Urothelium cell line (cell line): ENCODE results near the gene CCDC86.

ENCODE experiments used
- DNase-seq: peaks from one replicate; pipeline ENCODE4 v3.0.0; 2011; ENCODE audit warnings: low spot score, mixed read lengths
- FAIRE-seq: peaks from 2 replicates; lab custom pipeline; 2011; peaks lifted over from hg19 to GRCh38; lab: Jason Lieb, UNC

Gene CCDC86

GRCh38 chr11:60852117-60852981 lies 10.4 kb downstream of the CCDC86 start:
- no peak for FAIRE-seq
- DNase-seq, result no peak

GRCh38 chr11:60852982-60853950 lies 11.4 kb downstream of the CCDC86 start:
- no peak for DNase-seq
- FAIRE-seq, result no peak

- no peak for FAIRE-seq
- no peak for DNase-seq
Measured at GRCh38 chr11:60854140-60854846, 12.4 kb downstream of the CCDC86 start.

- DNase-seq (no peak), FAIRE-seq (no peak)
Measured at GRCh38 chr11:60854847-60855725, 13.2 kb downstream of the CCDC86 start.

GRCh38 chr11:60855726-60856633 lies 14.1 kb downstream of the CCDC86 start, which contains the start of gene PTGDR2:
Gene PTGDR2 (minus strand): TSS chr11:60855950. CDS start chr11:60853722, 2,228 bp downstream.
- FAIRE-seq, result no peak
- no peak for DNase-seq

- DNase-seq (no peak), FAIRE-seq (no peak)
Measured at GRCh38 chr11:60857378-60858232, 15.7 kb downstream of the CCDC86 start.

GRCh38 chr11:60858236-60858635 lies 16.3 kb downstream of the CCDC86 start:
- FAIRE-seq (no peak), DNase-seq (no peak)

GRCh38 chr11:60858731-60859464 lies 17.0 kb downstream of the CCDC86 start:
- DNase-seq (no peak), FAIRE-seq (no peak)

- FAIRE-seq, result no peak
Measured at GRCh38 chr11:60859616-60860250, 17.8 kb downstream of the CCDC86 start.

GRCh38 chr11:60860943-60861342 lies 19.0 kb downstream of the CCDC86 start:
- no peak for FAIRE-seq
- no peak for DNase-seq

More at GRCh38 chr11:60859616-60860250, 17.8 kb downstream of the CCDC86 start:
- no peak for DNase-seq

- DNase-seq, result no peak
- no peak for FAIRE-seq
Measured at GRCh38 chr11:60862171-60862570, 20.3 kb downstream of the CCDC86 start.

- FAIRE-seq (no peak), DNase-seq (no peak)
Measured at GRCh38 chr11:60863550-60864521, 21.9 kb downstream of the CCDC86 start.

GRCh38 chr11:60864856-60865513 lies 23.1 kb downstream of the CCDC86 start:
- DNase-seq (no peak), FAIRE-seq (no peak)

GRCh38 chr11:60866911-60867870 lies 25.3 kb downstream of the CCDC86 start, which contains the start of gene ZP1:
Gene ZP1 (plus strand): TSS chr11:60867542. CDS start chr11:60867562, 20 bp downstream.
- no peak for FAIRE-seq

More at GRCh38 chr11:60866911-60867870, 25.3 kb downstream of the CCDC86 start, which contains the start of gene ZP1:
- no peak for DNase-seq
